Right atrium auricular region (tissue), 2 donors: ENCODE data around the gene TBC1D5. TPM values are rescaled to one million over a fixed set of nuclear protein-coding genes. Genes with fewer than 3 reads are reported as not detected.
"Not testable (repeated sequence)": the region's sequence is repeated elsewhere in the genome, so short reads cannot be mapped to it uniquely, and the experiment has no call there.

Source experiments
- DNase-seq: peaks from one replicate; pipeline ENCODE4 v3.0.0-alpha.2; 2019; ENCODE audit warnings: low spot score
- H3K27ac ChIP-seq, 2 donors: fragments of 200-600 bp; sonication (generic); 1 replicate in 1 of 2; 2 replicates in 1 of 2; pipeline ENCODE4 v1.5.1; 2016 to 2019
- H3K27me3 ChIP-seq, 2 donors: fragments of 200-600 bp; sonication (generic); one replicate each; pipeline versions ENCODE4 v1.5.1 to v1.6.0; 2017 to 2019
- H3K36me3 ChIP-seq: fragments of 200-600 bp; sonication (generic); one replicate; pipeline ENCODE4 v1.5.1; 2016
- H3K4me1 ChIP-seq, 2 donors: fragments of 200-600 bp; sonication (generic); one replicate each; pipeline versions ENCODE4 v1.5.1 to v1.6.0; 2017 to 2019
- H3K4me3 ChIP-seq, 2 donors: fragments of 200-600 bp; sonication (generic); 1 replicate in 1 of 2; 2 replicates in 1 of 2; pipeline ENCODE4 v1.5.1; 2017 to 2019; ENCODE audit warnings: mild to moderate bottlenecking in 1 of 2, moderate library complexity in 1 of 2
- H3K9me3 ChIP-seq, 2 donors: fragments of 200-600 bp; sonication (generic); one replicate each; pipeline ENCODE4 v1.5.1; 2019
- CTCF ChIP-seq, 2 donors: fragments of 200-600 bp; sonication (generic); IDR thresholded peaks; one replicate each; pipeline ENCODE4 v1.5.1; 2019; ENCODE audit warnings: antibody characterized with exemption in 2 of 2
- total RNA-seq, 2 donors: library from RNA; depleted of rRNA; stranded (reverse); fragments of >200 nt; gene quantifications; one replicate each; pipeline ENCODE4 v1.1.0, GENCODE V29; 2016

The TBC1D5 gene
- total RNA-seq, 2 donors from 2014 or later, result 35.2 to 40.2 TPM

GRCh38 chr3:17638356-17638755 lies 104.1 kb downstream of the TBC1D5 start:
- no peaks in the 10 kb centered on the region for H3K9me3 ChIP-seq
- no peaks in the 10 kb centered on the region for H3K36me3 ChIP-seq
- peaks cover 0 to 10% of the 10 kb centered on the region in 2 donors for H3K4me1 ChIP-seq
- no peak for TF ChIP-seq CTCF (IDR thresholded peaks at IDR 0.05)
- H3K4me3 ChIP-seq, result no peak overlapping the region
- H3K27me3 ChIP-seq, result no peaks in the 10 kb centered on the region
- DNase-seq, result no peak
- H3K27ac ChIP-seq, result no peak overlapping the region

GRCh38 chr3:17635675-17636074 lies 106.8 kb downstream of the TBC1D5 start:
- not testable (repeated sequence) for H3K4me3 ChIP-seq, H3K36me3 ChIP-seq, DNase-seq, H3K9me3 ChIP-seq, H3K27me3 ChIP-seq, H3K27ac ChIP-seq
- peaks cover 0 to 22% of the 10 kb centered on the region in 2 donors for H3K4me1 ChIP-seq

GRCh38 chr3:17634964-17635363 lies 107.5 kb downstream of the TBC1D5 start:
- Histone ChIP-seq H3K4me3 (no peak overlapping the region), H3K9me3 (no peaks in the 10 kb centered on the region), H3K27me3 (no peaks in the 10 kb centered on the region), H3K27ac (no peak overlapping the region), H3K36me3 (no peaks in the 10 kb centered on the region), H3K4me1 (peaks cover 0 to 22% of the 10 kb centered on the region in 2 donors)
- no peak for DNase-seq
- TF ChIP-seq CTCF (IDR thresholded peaks at IDR 0.05), result no peak

GRCh38 chr3:17634201-17634600 lies 108.2 kb downstream of the TBC1D5 start:
- H3K36me3 ChIP-seq, result no peaks in the 10 kb centered on the region
- no peak for TF ChIP-seq CTCF (IDR thresholded peaks at IDR 0.05)
- H3K9me3 ChIP-seq, result no peaks in the 10 kb centered on the region
- H3K27ac ChIP-seq, result no peak overlapping the region
- H3K4me1 ChIP-seq, result peaks cover 0 to 22% of the 10 kb centered on the region in 2 donors
- H3K4me3 ChIP-seq, result no peak overlapping the region
- H3K27me3 ChIP-seq, result no peaks in the 10 kb centered on the region
- DNase-seq, result no peak

- DNase-seq, result no peak
- no peaks in the 10 kb centered on the region for H3K36me3 ChIP-seq
- peaks cover 0 to 22% of the 10 kb centered on the region in 2 donors for H3K4me1 ChIP-seq
- H3K27ac ChIP-seq, result no peak overlapping the region
- TF ChIP-seq CTCF (IDR thresholded peaks at IDR 0.05), result no peak
- H3K9me3 ChIP-seq, result no peaks in the 10 kb centered on the region
- H3K4me3 ChIP-seq, result no peak overlapping the region
- H3K27me3 ChIP-seq, result no peaks in the 10 kb centered on the region
Observed at GRCh38 chr3:17632401-17633100, 109.9 kb downstream of the TBC1D5 start.

GRCh38 chr3:17631609-17632008 lies 110.8 kb downstream of the TBC1D5 start:
- TF ChIP-seq CTCF (IDR thresholded peaks at IDR 0.05), result no peak
- Histone ChIP-seq H3K9me3 (no peaks in the 10 kb centered on the region), H3K4me1 (peaks cover 0 to 22% of the 10 kb centered on the region in 2 donors), H3K27ac (no peak overlapping the region), H3K27me3 (no peaks in the 10 kb centered on the region), H3K36me3 (no peaks in the 10 kb centered on the region), H3K4me3 (no peak overlapping the region)
- no peak for DNase-seq
